NCI-H69 (cell line): Measurements from ENCODE around the gene SLC4A2.
A peak's percentile ranks its signal among the peaks of the same experiment; 100 is the strongest.

ENCODE experiments used
- DNase-seq: peaks from one replicate; lab custom pipeline; 2025; lab: John Stamatoyannopoulos, UW

SLC4A2 gene

DNA sequence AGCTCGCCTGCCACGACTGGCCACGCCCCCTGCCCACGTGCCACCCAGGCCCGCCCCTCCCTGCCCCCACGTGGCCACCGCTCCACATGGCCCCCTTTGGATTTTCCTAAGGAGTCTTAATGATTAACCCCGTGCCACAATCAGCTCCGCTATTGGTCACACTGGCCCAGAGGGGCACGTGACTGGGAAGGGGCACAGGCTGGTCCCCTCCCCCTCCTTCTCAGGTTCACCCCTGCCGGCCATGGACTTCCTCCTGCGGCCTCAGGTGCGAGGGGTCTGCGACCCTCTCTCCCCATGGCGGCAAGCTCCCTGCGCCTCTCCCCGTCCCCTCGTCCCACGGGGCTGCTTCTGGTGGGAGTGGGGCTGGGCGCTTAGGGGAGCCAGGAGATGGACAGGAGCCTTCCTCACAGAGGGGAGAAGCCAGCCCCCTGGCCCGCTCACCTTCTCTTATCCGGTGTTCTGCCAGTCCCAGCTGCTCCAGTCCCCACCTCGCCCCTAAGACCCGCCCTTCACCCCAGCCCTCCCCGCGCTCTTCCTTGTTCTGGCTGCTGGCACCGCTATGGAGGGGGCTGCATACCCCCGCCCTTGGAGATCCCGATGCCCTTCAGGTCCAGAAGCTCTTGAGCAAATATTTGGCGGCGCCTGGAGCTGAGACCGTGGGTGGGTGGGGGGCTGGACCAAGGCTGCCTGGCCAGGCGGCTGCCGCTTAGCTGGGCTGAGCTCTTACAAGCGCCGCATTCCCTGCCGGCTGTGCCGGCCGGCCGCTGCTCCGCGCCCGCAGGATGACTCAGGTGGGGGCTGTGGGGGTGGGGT lies 3.2 kb downstream of the SLC4A2 start:
- DNase-seq, result no peak

DNA sequence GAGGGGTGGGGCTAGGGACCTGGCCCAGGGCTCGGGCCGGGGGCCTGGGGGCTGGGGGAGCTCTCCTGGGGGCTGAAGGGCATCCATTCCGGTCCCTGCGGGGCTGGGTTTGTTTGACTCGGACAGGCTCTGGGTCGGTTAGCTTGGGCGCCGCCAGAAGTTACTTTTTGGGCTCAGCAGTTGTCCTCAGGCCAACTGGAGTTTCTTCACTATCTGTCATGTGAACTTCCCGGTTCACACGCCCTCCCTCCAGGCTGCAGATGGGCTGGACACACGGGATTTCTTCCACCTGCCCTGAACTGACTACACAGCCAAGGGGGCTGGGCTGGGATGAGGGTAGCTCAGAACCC lies 3.8 kb downstream of the SLC4A2 start:
- no peak for DNase-seq

DNA sequence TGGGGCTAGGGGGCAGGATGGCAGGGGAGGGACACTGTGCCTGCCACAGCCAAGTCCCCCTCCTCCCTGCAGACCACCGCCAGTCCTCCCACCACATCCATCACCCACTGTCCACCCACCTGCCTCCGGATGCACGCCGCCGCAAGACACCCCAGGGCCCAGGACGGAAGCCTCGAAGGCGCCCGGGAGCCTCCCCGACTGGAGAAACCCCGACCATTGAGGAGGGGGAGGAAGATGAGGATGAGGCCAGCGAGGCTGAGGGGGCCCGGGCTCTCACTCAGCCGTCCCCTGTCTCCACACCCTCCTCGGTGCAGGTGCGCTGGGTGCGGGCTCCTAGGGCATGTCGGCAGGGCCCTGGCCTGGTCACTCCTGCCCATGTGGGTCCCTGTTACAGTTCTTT lies 5.1 kb downstream of the SLC4A2 start:
- DNase-seq, result no peak

DNA sequence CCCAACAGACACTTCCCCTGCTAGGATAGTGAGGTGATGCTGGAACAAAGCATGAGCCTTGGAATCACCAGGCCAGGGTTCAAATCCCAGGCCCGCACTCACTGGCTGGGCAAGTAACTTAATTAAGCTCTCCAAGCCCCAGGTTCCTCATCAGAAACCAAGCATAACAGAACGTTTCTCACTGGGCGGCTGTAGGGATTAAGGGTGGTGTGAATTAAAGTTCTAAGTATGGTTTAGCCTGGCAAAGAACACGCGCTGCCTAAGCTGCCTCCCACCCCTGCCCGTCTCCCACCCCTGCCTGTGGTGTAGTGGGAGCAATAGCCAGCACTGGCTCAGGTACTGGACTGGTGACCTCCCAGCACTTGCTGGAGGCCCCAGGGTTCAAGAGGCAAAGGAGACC lies 5.6 kb downstream of the SLC4A2 start:
- no peak for DNase-seq

DNA sequence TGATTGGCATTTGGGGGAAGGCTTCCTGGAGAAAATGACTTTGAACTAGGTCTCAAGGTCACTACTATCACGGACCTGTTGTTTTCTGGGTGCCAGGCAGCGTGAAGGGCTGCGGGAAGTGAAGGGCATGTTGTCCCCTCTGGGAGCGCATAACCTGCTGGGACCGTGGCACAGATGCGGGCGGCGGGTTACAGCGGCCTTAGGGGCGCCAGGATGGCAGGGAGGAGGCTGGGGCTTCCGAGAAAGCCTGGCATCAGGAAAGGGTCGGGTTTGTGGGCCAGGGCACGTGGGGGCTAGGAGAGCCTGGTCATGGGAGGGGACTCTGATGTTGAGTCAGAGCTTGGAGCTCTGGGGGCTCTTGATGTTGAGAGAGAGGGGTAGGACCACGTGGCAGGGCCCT lies 6.1 kb downstream of the SLC4A2 start:
- DNase-seq, result no peak

DNA sequence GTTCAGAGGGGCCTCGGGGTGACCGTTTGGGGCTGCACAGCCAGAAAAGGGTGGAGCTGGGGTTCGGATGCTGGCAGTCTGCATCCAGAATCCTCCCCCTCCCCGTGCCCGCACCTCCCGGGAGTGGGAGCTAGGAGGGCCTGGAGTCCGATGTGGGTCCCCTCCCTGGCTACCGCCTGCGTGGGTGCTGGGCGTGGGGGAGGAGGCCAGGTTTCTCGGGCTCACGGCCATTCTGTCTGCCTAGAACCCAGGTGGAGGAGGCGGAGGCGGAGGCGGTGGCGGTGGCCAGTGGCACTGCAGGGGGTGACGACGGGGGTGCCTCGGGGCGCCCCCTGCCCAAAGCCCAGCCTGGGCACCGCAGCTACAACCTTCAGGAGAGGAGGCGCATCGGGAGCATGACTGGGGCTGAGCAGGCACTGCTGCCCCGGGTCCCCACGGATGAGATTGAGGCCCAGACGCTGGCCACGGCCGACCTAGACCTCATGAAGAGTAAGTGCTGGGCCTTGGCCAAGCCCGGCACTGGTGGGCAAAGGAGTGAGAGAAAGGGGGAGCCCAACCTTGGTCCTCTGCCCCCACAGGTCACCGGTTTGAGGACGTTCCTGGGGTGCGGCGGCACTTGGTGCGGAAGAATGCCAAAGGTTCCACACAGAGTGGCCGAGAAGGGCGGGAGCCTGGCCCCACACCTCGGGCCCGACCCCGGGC lies 7.0 kb downstream of the SLC4A2 start:
- DNase-seq, result no peak

DNA sequence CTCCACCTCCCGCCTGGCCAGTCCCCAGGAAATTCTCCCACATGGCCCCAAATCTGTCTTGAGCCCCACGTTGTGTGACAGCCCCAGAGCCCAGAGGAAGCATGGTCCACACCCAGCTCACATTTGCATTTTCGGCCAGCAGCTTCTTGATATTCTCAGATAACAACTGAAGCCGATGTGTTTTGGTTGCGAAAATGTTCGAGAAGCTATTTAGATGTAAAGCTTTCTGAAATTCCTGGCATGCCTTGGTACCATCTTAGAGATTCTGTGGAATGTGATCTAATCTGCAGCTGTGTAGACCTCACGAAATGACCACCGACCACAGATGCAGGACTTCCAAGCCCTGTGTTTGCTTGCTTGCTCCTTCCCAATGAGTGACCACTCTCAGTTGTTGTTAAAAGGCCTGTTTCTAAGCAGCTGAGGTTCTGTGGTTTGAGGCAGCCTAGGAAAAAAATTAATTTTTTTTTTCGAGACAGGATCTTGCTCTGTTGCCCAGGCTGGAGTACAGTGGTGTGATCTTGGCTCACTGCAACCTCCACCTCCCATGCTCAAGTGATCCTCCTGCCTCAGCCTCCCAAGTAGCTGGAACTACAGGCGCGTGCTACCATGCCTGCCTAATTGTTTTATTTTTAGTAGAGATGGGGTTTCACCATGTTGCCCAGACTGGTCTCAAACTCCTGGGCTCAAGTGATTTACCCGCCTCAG lies 8.8 kb downstream of the SLC4A2 start:
- no peak for DNase-seq

DNA sequence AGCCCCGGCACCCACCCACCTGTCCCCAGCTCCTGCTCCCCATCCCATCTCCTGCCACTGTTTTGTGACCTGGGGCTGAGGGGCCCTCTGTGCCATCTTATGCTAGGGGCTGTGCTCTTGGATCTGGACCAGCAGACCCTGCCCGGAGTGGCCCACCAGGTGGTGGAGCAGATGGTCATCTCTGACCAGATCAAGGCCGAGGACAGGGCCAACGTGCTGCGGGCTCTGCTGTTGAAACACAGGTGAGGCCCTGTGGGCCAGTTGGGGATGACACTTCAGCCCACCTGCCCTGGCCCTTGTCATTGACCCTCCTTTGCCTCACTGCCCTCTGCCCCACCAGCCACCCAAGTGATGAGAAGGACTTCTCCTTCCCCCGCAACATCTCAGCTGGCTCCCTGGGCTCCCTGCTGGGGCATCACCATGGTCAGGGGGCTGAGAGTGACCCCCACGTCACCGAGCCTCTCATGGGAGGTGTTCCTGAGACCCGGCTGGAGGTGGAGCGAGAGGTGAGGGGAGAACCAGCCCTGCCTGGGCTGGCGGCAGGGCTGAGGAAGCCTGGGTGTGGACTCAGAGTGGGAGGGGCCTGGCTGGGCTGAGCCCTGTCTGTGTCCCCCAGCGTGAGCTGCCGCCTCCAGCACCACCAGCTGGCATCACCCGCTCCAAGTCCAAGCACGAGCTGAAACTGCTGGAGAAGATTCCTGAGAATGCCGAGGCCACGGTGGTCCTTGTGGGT lies 10.6 kb downstream of the SLC4A2 start:
- DNase-seq, result no peak

DNA sequence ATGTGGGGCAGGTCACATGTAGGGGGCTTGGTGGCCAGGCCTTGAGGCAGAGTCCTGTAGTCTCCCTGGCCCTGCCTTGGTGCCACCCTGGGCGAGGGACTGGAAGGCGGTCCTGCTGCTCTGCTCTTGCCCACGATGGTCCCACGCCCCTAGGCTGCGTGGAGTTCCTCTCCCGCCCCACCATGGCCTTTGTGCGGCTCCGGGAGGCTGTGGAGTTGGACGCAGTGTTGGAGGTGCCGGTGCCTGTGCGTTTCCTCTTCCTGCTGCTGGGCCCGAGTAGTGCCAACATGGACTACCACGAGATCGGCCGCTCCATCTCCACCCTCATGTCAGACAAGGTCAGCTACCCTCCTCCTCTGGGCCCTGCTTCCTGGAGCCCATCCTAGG lies 11.2 kb downstream of the SLC4A2 start:
- DNase-seq, result no peak

DNA sequence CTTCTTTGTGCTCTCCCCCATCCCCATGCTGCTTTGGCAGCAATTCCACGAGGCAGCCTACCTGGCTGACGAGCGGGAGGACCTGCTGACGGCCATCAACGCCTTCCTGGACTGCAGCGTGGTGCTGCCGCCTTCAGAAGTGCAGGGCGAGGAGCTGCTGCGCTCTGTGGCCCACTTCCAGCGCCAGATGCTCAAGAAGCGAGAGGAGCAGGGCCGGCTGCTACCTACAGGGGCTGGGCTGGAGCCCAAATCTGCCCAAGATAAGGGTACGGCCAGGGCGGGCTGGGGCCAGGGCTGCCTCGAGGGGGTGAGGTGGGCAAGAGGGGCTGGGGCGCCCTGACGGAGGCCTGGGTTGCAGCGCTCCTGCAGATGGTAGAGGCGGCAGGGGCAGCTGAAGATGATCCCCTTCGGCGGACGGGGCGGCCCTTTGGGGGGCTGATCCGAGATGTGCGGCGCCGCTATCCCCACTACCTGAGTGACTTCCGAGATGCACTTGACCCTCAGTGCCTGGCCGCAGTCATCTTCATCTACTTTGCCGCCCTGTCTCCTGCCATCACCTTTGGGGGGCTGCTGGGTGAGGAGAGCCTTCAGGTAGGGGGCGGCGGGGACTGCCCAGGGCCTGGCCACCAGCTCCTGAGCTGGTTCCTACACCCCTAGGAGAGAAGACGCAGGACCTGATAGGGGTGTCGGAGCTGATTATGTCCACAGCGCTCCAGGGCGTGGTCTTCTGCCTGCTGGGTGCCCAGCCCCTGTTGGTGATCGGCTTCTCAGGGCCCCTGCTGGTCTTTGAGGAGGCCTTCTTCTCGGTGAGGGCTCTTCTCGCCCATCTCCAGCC lies 11.9 kb downstream of the SLC4A2 start:
- DNase-seq, result no peak

DNA sequence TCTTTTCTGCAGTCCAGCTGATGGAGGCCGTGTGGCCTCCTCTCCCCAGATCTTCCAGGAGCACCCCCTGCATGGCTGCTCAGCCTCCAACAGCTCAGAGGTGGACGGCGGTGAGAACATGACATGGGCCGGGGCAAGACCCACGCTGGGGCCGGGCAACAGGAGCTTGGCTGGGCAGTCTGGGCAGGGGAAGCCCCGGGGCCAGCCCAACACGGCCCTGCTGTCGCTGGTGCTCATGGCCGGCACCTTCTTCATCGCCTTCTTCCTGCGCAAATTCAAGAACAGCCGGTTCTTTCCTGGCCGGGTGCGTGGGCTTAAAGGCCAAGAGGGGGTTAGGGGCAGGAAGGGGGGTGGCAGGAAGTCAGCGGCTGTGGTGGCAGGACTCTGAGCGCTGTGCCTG lies 14.6 kb downstream of the SLC4A2 start:
- no peak for DNase-seq

DNA sequence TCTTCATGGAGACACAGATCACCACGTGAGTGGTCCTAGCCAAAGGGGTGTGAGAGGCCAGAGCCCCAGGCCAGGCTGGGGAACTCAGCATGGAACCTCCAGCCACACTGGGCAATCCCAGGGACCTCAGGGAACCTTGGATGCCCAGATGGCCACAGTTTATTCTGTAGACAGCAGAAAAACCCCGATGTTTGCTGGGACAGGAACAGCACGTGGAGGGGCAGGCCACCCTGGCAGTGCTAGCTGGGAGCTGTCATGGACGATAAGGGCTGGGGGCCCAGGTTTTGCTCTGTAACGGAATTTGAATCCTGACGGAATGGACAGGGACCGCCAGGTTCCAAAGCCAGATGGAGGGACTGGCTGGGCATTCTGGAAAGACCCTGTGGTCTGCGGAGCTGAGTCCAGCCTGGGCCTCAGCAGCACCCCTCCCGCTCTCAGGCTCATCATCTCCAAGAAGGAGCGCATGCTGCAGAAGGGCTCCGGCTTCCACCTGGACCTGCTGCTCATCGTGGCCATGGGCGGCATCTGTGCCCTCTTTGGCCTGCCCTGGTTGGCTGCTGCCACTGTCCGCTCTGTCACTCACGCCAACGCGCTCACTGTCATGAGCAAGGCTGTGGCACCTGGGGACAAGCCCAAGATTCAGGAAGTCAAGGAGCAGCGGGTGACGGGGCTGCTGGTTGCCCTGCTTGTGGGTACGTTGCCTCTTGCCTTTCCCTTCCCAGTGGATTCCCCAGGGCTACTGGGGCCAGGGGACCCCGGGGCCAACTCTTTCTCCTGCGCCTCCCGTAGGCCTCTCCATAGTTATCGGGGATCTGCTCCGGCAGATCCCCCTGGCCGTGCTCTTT lies 15.7 kb downstream of the SLC4A2 start:
- DNase-seq, result no peak

DNA sequence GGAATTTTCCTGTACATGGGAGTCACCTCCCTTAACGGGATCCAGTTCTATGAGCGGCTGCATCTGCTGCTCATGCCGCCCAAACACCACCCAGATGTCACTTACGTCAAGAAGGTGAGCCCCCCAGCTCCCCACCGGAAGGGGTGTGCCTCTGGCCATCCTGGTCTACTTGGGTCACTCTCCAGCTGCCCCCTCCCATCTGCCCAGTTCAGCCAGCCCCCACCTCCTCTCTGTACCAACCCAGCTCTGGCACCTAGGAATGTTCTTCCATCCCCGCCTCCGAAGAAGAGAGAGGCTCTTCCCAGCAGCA lies 16.2 kb downstream of the SLC4A2 start:
- no peak for DNase-seq

DNA sequence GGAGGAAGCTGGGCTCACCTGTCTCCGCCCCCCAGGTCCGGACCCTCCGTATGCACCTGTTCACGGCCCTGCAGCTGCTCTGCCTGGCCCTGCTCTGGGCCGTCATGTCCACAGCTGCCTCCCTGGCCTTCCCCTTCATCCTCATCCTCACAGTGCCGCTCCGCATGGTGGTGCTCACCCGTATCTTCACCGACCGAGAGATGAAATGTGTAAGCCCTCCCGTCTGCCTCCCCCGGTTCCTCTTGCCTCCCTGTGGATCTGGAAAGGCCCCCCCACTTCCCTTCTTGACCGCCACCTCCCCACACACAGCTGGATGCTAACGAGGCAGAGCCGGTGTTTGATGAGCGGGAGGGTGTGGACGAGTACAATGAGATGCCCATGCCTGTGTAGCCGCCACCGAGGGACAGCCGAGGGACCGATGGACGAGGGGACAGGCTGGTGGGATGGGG lies 16.6 kb downstream of the SLC4A2 start:
- DNase-seq, result no peak

DNA sequence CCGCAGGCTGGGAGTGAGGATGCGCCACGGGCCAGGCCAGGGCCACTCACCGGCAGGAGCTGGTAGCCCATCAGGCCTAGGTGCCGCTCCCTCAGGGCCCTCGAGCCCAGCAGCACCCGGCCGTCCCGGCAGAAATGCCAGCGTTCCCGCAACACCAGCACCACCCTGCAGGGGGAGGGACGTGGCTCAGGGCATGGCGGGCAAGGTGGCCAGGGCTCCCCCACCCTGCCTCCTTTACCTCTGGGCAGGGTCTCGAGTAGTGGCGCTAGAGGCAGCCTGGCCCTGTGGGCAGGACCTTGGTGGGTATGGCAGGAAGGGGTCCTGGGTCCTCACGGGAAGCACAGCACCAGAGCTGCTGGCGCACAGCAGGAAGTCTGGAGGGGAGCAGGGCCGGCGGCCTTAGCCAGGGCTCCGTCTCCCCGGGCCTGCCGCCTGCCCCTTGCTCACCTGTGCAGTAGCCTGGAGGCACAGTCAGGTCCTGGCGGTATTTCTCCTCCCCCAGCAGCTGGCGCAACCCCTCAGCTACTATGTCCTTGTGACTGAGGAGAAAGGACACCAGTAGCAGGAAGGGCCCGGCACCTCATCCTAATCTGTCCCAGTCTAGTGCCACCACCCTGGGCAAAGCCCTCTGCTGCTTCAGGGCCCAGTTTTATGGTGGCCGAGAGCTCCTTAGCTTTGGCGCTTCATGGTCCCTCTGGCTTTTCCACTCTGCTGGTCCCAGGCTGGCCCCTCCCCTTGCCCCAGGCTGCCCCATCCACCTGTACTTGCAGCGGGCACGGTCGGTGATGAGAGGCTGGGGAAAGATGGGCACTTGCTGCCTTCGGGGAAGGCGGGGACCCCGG lies 17.7 kb downstream of the SLC4A2 start:
- peak; percentile 41 for DNase-seq

DNA sequence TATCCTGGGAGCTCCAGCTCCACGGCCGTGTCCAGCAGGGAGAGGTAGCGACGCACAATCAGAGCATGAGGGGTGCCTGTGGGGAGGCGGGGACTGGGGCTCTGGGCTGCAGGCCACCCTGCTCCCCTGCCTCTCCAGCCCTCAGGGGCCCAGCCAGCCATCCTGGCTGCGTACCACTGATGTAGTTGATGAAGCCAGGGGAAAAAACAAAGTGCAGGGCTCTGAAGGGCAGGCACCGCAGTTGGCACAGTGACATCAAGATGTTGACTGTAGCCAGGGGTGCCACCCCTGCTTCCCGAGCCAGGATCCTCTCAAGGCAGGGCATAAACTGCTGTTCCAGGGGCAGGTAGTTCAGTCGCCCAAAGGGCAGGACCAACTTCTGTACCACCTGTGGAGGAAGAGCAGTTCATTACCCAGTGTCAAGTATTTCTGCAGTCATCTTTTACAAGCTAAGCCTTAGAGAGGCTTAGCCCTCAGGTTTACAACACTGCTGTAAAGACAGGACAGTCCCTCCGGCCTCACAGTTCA lies 18.4 kb downstream of the SLC4A2 start:
- no peak for DNase-seq

DNA sequence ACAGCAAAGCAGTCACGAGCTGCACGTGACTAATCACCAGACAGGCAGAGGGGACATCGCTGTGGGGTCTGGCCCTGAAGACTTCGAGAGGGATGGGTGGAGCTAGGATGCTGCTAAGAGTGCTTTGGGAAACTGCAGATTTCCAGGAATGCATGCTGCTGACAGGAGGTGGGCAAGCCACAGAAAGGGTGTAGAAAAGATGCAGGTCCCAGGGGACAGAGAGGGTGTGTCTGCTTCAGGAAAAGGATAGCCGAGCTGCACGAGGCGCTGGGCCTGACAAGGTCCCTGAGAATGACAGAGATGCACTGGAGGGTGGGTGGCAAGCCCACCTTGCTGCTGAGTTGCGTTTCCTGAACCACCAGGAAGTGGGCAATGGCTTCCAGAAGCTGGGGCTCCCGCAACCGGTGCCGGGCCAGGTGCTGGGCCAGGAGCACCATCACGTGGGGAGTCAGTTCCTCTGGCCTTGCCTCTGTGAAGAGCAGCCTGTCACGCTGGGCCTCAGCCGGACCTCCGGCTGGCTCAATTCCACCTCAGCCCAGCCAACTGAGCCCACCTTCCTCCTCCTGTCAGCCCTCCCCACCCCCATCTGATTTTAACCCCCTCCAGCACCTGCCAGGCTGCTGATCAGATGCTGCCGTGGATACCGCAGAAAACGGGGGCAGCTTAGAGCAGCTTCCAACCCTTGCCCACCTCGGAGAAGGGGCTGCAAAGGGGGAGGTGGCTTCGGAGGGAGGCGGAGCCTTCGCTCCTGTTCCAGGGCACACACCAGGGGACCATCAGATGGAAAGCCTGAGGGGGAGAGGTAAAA lies 19.0 kb downstream of the SLC4A2 start:
- DNase-seq, result peak; percentile 22

DNA sequence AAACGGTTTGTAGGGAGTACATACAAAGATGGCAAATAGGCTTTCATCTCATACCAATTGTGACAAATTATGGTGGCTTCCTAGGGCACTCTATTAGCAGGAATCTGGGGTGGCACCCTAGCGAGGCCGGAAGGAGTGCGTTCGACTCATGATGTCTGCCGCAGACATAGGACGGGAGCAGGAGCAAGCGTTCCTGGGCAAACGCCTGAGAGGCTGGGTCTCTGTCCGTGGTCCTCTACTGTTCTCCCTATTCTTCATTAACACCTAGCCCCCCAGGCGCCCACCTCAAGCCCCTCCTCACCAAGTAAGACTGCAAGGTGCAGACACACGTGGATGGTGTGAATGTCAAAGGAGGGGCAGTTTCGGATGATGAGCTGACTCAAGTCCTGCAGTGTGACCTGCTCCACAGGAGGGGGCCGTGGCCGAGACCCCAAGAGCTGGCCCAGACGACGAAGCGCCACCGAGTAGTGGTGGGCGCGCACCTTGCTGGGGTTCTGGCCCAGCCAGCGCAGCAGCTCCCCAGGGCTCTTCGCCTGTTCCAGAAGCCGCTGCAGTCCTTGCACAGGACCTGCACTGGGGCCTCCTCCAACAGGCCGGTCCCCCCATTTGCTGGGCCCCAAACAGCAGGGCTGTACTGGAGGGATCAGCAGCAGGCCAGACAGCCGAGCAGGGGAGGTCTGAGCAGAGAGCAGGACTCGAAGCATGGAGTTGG lies 20.0 kb downstream of the SLC4A2 start:
- no peak for DNase-seq
